Right lobe of liver (tissue), 4 donors: ENCODE measurements around the gene MINDY3.
"Not testable (repeated sequence)": the region's sequence is repeated elsewhere in the genome, so short reads cannot be mapped to it uniquely, and the experiment has no call there.

Experiments
- CTCF ChIP-seq, 4 donors: fragments of 200-600 bp in 3 of 4; fragments of 450-650 bp in 1 of 4; IDR thresholded peaks; one replicate each; pipeline versions ENCODE4 v1.5.1 to v1.8.0; 2016 to 2022; ENCODE audit warnings: antibody characterized with exemption in 4 of 4, mild to moderate bottlenecking in 2 of 4
- POLR2A ChIP-seq: fragments of 450-650 bp; IDR thresholded peaks from one replicate; pipeline ENCODE4 v1.6.1; 2017; ENCODE audit warnings: antibody characterized with exemption, mild to moderate bottlenecking
- donor health status: DM: no; HTN: no; CAD: no.
- donor health status: DM: no; HTN: no; CAD: no.
- donor health status: DM: no; HTN: yes; CAD: no.

GRCh38 chr10:15761224-15761623, 99.1 kb downstream of the MINDY3 start:
- TF ChIP-seq CTCF (IDR thresholded peaks at IDR 0.05); POLR2A: not testable (repeated sequence)
